Measurements from ENCODE around the gene PRDX3.

DNA sequence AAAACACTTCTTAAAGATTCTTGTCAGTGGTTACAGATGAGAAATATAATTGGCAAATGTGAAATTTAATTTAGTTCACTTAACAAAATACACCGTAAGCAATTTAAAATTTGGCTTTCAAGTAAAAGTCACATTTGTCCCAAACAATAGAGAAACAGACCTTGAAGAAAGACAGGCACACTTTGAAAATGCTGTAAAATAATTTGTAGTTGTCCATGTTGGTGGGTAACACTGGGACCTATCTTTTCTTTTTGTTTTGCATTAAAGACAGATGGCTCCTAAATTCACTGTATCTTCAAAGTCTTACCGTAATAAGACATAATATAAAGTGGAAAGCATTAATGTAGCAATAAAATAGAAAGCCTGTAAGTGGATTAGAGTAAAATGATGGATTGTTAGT is 32.0 kb upstream of the PRDX3 start:
- TF ChIP-seq POLR2AphosphoS5 (IDR thresholded peaks at IDR 0.05; ENCODE audit: insufficient read depth in 1 of 2, low read depth in 1 of 2) = no peak
- TF ChIP-seq, protein P1, sequence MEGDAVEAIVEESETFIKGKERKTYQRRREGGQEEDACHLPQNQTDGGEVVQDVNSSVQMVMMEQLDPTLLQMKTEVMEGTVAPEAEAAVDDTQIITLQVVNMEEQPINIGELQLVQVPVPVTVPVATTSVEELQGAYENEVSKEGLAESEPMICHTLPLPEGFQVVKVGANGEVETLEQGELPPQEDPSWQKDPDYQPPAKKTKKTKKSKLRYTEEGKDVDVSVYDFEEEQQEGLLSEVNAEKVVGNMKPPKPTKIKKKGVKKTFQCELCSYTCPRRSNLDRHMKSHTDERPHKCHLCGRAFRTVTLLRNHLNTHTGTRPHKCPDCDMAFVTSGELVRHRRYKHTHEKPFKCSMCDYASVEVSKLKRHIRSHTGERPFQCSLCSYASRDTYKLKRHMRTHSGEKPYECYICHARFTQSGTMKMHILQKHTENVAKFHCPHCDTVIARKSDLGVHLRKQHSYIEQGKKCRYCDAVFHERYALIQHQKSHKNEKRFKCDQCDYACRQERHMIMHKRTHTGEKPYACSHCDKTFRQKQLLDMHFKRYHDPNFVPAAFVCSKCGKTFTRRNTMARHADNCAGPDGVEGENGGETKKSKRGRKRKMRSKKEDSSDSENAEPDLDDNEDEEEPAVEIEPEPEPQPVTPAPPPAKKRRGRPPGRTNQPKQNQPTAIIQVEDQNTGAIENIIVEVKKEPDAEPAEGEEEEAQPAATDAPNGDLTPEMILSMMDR (IDR thresholded peaks at IDR 0.05) = no peak
